Pancreas (tissue), 10 donors: ENCODE measurements around the gene GCN1. TPM values are rescaled to one million over a fixed set of nuclear protein-coding genes. Genes with fewer than 3 reads are reported as not detected.
A peak's percentile ranks its signal among the peaks of the same experiment; 100 is the strongest.
"Not testable (repeated sequence)": the region's sequence is repeated elsewhere in the genome, so short reads cannot be mapped to it uniquely, and the experiment has no call there.

ENCODE experiments used
- ATAC-seq, 4 donors: fragments of 200-7000 bp; cut with Tn5 transposase; one replicate each; pipeline versions ENCODE4 v1.8.0 to v1.9.1; 2020; ENCODE audit warnings: mild to moderate bottlenecking in 4 of 4, moderate library complexity in 4 of 4
- DNase-seq, 6 donors: peaks; one replicate each; pipeline ENCODE4 v3.0.0-alpha.2; 2020
- FAIRE-seq: peaks from 2 replicates; lab custom pipeline; 2012; peaks lifted over from hg19 to GRCh38; lab: Jason Lieb, UNC
- H3K27ac ChIP-seq, 4 donors: fragments of 200-600 bp; sonication (generic); 1 replicate in 3 of 4; 2 replicates in 1 of 4; pipeline versions ENCODE4 v1.5.0 to v1.8.0; 2020
- H3K27me3 ChIP-seq, 4 donors: fragments of 200-600 bp; one replicate each; pipeline ENCODE4 v1.8.0; 2021
- H3K36me3 ChIP-seq, 3 donors: fragments of 200-600 bp; sonication (generic) in 1 of 3; one replicate each; pipeline versions ENCODE4 v1.5.0 to v1.8.0; 2020 to 2021
- H3K4me1 ChIP-seq, 3 donors: fragments of 200-600 bp; one replicate each; pipeline ENCODE4 v1.8.0; 2021
- H3K4me3 ChIP-seq, 4 donors: fragments of 200-600 bp; sonication (generic) in 2 of 4; one replicate each; pipeline versions ENCODE4 v1.5.0 to v1.8.0; 2020 to 2021
- H3K9me3 ChIP-seq, 4 donors: fragments of 200-600 bp; one replicate each; pipeline ENCODE4 v1.8.0; 2021
- WGBS, 2 donors: extraction: QIAGEN DNeasy Blood & Tissue Kit; methylation state at CpG; one replicate each; pipeline ENCODE4 v1.1.7; 2013; 5-methylcytosine and 5-hydroxymethylcytosine counted together
- intact Hi-C, 3 donors: fragments of 100-400 bp; cut with DNase I; formaldehyde crosslinking; loops; one replicate each; pipeline versions ENCODE4 v1.11.1 to v1.14.2; 2022
- polyA plus RNA-seq, 2 donors: library from polyadenylated mRNA; stranded (reverse); fragments of 200-250 nt; gene quantifications; one replicate each; pipeline ENCODE4 v1.2.3, GENCODE V29; 2013
- total RNA-seq, 6 donors: library from RNA; stranded (reverse); fragmentation: NEBNext Ultra II Directional in 4 of 6; extraction: Animal tissue kit (Norgen Biotek cat#: 25700) in 4 of 6; gene quantifications; one replicate each; pipeline versions ENCODE4 v1.2.1 to v1.2.4, GENCODE V29; 2021 to 2023
- TF ChIP-seq, protein P1 (sequence below), 4 donors: fragments of 200-600 bp; sonication (generic) in 3 of 4; IDR thresholded peaks; one replicate each; pipeline versions ENCODE4 v1.5.0 to v1.8.0; 2021; ENCODE audit warnings: antibody characterized with exemption in 4 of 4
- donor health status: healthy with polysubstance abuse.
- donor health status: DM: no; HTN: no; CAD: no; lungs with moderate emphysema.
- donor health status: DM: no; HTN: no; CAD: no.
- donor health status: control.
- donor health status: control.
- donor health status: Bipolar disorder and iron deficiency.
- donor health status: DM: yes; HTN: yes; CAD: no.
- donor health status: DM: no; HTN: no; CAD: no.
- donor health status: DM: no; HTN: no; CAD: no.
- donor health status: DM: yes; HTN: yes; CAD: no.

Gene GCN1
- total and polyA plus RNA-seq, 8 donors, result 18.9 to 54.1 (median 37.7) TPM

DNA sequence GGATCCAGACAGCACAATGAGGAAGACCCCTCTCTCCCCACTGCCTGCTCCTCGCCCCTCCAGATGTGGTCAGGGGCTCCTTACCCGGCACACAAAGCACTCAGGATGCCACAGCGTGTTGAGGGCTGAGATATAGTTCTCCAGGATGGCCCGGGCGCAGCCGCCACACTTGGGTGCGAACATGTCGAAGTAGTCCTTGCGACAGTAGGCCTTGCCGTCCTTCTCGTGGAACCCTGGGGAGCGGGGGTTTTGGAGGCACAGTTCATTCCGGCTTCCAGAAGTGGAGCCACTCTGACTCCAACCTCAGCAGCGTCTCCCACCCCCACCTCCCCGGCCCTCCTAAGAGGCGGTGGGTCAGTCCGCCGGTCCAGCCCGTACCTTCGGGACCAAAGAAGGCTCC, 19.2 kb upstream of the GCN1 start:
- H3K36me3 ChIP-seq, result peaks cover 0 to 36% (median 12%) of the 10 kb centered on the region in 3 donors
- 95 to 97% methylated on average over 20 of the region's 20 CpGs for WGBS, 2 donors
- intact Hi-C loops, result loop anchor here in 1 of 3 donors (10.0 kb wide), 1 partner anchor 51 kb away; the partner anchor contains the start of gene PXN
- no peak overlapping the region for H3K27ac ChIP-seq
- FAIRE-seq, result no peak
- H3K27me3 ChIP-seq, result no peaks in the 10 kb centered on the region
- no peaks in the 10 kb centered on the region for H3K9me3 ChIP-seq
- no peak overlapping the region for H3K4me3 ChIP-seq
- no peaks in the 10 kb centered on the region for H3K4me1 ChIP-seq
- ATAC-seq, result no peak
- TF ChIP-seq, protein P1, sequence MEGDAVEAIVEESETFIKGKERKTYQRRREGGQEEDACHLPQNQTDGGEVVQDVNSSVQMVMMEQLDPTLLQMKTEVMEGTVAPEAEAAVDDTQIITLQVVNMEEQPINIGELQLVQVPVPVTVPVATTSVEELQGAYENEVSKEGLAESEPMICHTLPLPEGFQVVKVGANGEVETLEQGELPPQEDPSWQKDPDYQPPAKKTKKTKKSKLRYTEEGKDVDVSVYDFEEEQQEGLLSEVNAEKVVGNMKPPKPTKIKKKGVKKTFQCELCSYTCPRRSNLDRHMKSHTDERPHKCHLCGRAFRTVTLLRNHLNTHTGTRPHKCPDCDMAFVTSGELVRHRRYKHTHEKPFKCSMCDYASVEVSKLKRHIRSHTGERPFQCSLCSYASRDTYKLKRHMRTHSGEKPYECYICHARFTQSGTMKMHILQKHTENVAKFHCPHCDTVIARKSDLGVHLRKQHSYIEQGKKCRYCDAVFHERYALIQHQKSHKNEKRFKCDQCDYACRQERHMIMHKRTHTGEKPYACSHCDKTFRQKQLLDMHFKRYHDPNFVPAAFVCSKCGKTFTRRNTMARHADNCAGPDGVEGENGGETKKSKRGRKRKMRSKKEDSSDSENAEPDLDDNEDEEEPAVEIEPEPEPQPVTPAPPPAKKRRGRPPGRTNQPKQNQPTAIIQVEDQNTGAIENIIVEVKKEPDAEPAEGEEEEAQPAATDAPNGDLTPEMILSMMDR (IDR thresholded peaks at IDR 0.05), result no peak
- no peak for DNase-seq

- peaks cover 0 to 36% (median 12%) of the 10 kb centered on the region in 3 donors for H3K36me3 ChIP-seq
- not testable (repeated sequence) for FAIRE-seq, ATAC-seq, H3K27me3 ChIP-seq, H3K4me3 ChIP-seq, DNase-seq, H3K9me3 ChIP-seq, H3K4me1 ChIP-seq, H3K27ac ChIP-seq
- intact Hi-C loops, result loop anchor here in 1 of 3 donors (10.0 kb wide), 1 partner anchor 52 kb away; the partner anchor contains the start of gene PXN
- 89 to 94% methylated on average over 5 of the region's 5 CpGs for WGBS, 2 donors
Observed at GRCh38 chr12:120213182-120213581, 18.7 kb upstream of the GCN1 start.

- H3K27ac ChIP-seq, result no peak overlapping the region
- no peak for FAIRE-seq
- no peaks in the 10 kb centered on the region for H3K4me1 ChIP-seq
- intact Hi-C loops, result loop anchor here in 1 of 3 donors (10.0 kb wide), 1 partner anchor 52 kb away; the partner anchor contains the start of gene PXN
- H3K9me3 ChIP-seq, result no peaks in the 10 kb centered on the region
- peaks cover 0 to 40% (median 12%) of the 10 kb centered on the region in 3 donors for H3K36me3 ChIP-seq
- TF ChIP-seq, protein P1 (IDR thresholded peaks at IDR 0.05), result no peak
- peak in 1 of 6 donors; percentile 61 for DNase-seq
- WGBS, 2 donors, result 95 to 97% methylated on average over 24 of the region's 24 CpGs
- H3K27me3 ChIP-seq, result no peaks in the 10 kb centered on the region
- ATAC-seq, result no peak
- no peak overlapping the region for H3K4me3 ChIP-seq
Observed at GRCh38 chr12:120212301-120212700, 17.8 kb upstream of the GCN1 start.

DNA sequence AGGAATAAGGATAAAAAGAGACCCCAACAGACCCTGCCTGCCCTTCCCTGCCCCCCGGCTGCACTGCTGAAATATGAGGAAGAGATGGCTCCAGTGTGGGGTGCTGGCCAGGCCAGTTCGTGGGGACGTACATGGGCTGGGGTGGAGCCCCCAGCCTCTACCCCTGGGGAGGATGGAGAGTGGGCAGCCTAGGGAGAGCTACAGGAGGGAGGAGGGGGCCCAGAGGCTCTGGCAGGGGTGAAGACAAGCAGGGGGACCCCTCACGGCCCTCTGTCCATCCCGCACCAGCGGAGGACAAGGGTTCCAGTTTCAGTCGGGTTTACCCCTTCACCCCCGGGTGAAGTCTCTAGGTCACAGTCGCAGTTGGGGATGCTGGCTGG, 17.4 kb upstream of the GCN1 start:
- DNase-seq (no peak), ATAC-seq (peak in 1 of 4 donors; percentile 4), FAIRE-seq (no peak)
- Histone ChIP-seq H3K36me3 (peaks cover 0 to 43% (median 12%) of the 10 kb centered on the region in 3 donors), H3K4me1 (no peaks in the 10 kb centered on the region), H3K9me3 (no peaks in the 10 kb centered on the region), H3K27ac (no peak overlapping the region), H3K4me3 (no peak overlapping the region), H3K27me3 (no peaks in the 10 kb centered on the region)
- WGBS, 2 donors, result 82 to 93% methylated on average over 9 of the region's 9 CpGs
- intact Hi-C loops, result loop anchor here in 1 of 3 donors (10.0 kb wide), 1 partner anchor 53 kb away; the partner anchor contains the start of gene PXN
- TF ChIP-seq, protein P1 (IDR thresholded peaks at IDR 0.05), result no peak

DNA sequence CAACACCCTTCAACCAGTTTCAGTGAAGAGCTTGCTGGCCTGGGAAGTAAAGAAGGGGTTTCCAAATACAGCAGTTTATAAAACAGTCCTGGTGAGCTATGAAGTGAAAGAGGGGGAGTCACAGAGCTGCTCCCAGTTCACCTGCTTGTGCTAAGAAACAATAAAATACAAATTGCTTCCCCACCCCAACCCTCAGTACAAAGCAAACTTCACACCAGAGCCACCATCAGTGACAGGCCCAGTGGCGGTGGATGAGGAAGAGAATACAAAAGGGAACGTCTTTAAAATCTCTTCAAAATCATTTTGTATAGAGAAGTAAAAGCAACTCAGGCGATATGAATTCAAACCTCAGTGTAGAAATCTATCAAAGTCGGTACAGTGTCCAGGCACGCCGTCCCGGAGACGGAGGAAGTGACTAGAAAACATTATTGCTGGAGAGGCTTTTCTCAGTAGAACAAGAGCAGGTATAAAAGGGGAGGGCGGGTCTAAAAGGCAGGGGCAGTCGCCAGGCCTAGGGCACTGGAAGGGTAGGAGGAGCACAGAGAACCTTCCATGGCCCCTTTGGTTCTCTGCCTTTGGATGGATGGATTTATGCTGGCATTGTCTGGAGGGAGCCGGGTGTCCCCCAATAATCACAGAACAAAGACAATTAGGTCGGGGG, 16.9 kb upstream of the GCN1 start:
- Histone ChIP-seq H3K36me3 (peaks cover 0 to 43% (median 12%) of the 10 kb centered on the region in 3 donors), H3K9me3 (no peaks in the 10 kb centered on the region), H3K27me3 (no peaks in the 10 kb centered on the region), H3K4me3 (no peak overlapping the region), H3K4me1 (no peaks in the 10 kb centered on the region), H3K27ac (no peak overlapping the region)
- intact Hi-C loops, result loop anchor here in 1 of 3 donors (10.0 kb wide), 1 partner anchor 53 kb away; the partner anchor contains the start of gene PXN
- FAIRE-seq (no peak), ATAC-seq (no peak), DNase-seq (no peak)
- 87 to 90% methylated on average over 12 of the region's 12 CpGs for WGBS, 2 donors
- TF ChIP-seq, protein P1 (IDR thresholded peaks at IDR 0.05), result no peak
